Breast epithelium (tissue), 4 donors: ENCODE results near the gene MAML3. TPM values are rescaled to one million over a fixed set of nuclear protein-coding genes. Genes with fewer than 3 reads are reported as not detected.

Source experiments
- DNase-seq, 2 donors: peaks; one replicate each; pipeline ENCODE4 v3.0.0-alpha.2; 2019; ENCODE audit warnings: low spot score in 2 of 2
- H3K27ac ChIP-seq, 2 donors: fragments of 200-600 bp; sonication (generic) in 1 of 2; one replicate each; pipeline ENCODE4 v1.5.1; 2016 to 2019; ENCODE audit warnings: mild to moderate bottlenecking in 1 of 2
- H3K27me3 ChIP-seq, 2 donors: fragments of 200-600 bp; sonication (generic) in 1 of 2; one replicate each; pipeline versions ENCODE4 v1.5.1 to v1.6.0; 2017 to 2019; ENCODE audit warnings: control low read depth in 1 of 2, mild to moderate bottlenecking in 1 of 2
- H3K36me3 ChIP-seq: fragments of 200-600 bp; one replicate; pipeline ENCODE4 v1.5.1; 2019
- H3K4me1 ChIP-seq, 2 donors: fragments of 200-600 bp; sonication (generic); one replicate each; pipeline ENCODE4 v1.5.1; 2016 to 2019; ENCODE audit warnings: control low read depth in 1 of 2
- H3K4me3 ChIP-seq, 3 donors: fragments of 200-600 bp; sonication (generic); 1 replicate in 2 of 3; 2 replicates in 1 of 3; pipeline ENCODE4 v1.5.1; 2016 to 2019; ENCODE audit warnings: mild to moderate bottlenecking in 3 of 3, moderate library complexity in 2 of 3
- H3K9me3 ChIP-seq, 2 donors: fragments of 200-600 bp; sonication (generic) in 1 of 2; one replicate each; pipeline ENCODE4 v1.5.1; 2016 to 2019; ENCODE audit warnings: control low read depth in 1 of 2
- POLR2A ChIP-seq: fragments of 450-650 bp; IDR thresholded peaks from one replicate; pipeline ENCODE4 v1.6.1; 2016; ENCODE audit warnings: antibody characterized with exemption, mild to moderate bottlenecking, moderate library complexity
- POLR2AphosphoS5 ChIP-seq, 3 donors: sonication (generic); formaldehyde crosslinking; IDR thresholded peaks; one replicate each; pipeline ENCODE4 v1.6.1; 2017; ENCODE audit warnings: antibody characterized with exemption in 3 of 3
- intact Hi-C: fragments of 100-400 bp; cut with DNase I; formaldehyde crosslinking; loops from one replicate; pipeline ENCODE4 v1.15.1; 2023; ENCODE audit warnings: low total_unique reads
- total RNA-seq, 3 donors: library from RNA; depleted of rRNA; stranded (reverse); fragments of >200 nt; gene quantifications; one replicate each; pipeline ENCODE4 v1.1.0, GENCODE V29; 2016
- TF ChIP-seq, protein P1 (sequence below), 3 donors: fragments of 450-650 bp; IDR thresholded peaks; one replicate each; pipeline ENCODE4 v1.5.1; 2016 to 2017; ENCODE audit warnings: antibody characterized with exemption in 3 of 3, mild to moderate bottlenecking in 3 of 3, moderate library complexity in 3 of 3

Gene MAML3
- total RNA-seq, 3 donors from 2014 or later, result 5.0 to 16.8 (median 11.1) TPM

DNA sequence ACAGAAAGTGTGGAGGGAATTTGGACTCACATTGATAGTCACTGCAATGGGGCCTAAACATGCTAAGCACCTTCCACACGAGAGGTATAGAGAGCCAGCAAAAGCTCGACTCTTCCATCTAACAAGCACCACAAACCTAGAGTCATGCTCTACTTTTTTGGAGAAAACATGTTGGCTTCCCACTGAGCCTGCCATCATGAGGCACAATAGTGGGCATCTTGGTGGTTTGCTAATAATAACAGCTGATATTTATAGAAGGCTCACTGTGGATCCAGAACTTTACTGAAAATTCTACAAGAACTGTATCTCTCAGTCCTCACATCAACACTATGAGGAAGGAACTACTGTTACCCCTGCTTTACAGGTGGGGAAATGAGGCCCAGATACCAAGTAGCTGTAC is 26.6 kb downstream of the MAML3 start:
- Histone ChIP-seq H3K4me1 (no peaks in the 10 kb centered on the region), H3K4me3 (no peak overlapping the region), H3K9me3 (no peaks in the 10 kb centered on the region), H3K27me3 (no peaks in the 10 kb centered on the region), H3K27ac (no peak overlapping the region), H3K36me3 (no peaks in the 10 kb centered on the region)
- DNase-seq, result no peak
- TF ChIP-seq, protein P1, sequence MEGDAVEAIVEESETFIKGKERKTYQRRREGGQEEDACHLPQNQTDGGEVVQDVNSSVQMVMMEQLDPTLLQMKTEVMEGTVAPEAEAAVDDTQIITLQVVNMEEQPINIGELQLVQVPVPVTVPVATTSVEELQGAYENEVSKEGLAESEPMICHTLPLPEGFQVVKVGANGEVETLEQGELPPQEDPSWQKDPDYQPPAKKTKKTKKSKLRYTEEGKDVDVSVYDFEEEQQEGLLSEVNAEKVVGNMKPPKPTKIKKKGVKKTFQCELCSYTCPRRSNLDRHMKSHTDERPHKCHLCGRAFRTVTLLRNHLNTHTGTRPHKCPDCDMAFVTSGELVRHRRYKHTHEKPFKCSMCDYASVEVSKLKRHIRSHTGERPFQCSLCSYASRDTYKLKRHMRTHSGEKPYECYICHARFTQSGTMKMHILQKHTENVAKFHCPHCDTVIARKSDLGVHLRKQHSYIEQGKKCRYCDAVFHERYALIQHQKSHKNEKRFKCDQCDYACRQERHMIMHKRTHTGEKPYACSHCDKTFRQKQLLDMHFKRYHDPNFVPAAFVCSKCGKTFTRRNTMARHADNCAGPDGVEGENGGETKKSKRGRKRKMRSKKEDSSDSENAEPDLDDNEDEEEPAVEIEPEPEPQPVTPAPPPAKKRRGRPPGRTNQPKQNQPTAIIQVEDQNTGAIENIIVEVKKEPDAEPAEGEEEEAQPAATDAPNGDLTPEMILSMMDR (IDR thresholded peaks at IDR 0.05), result no peak
- no peak for TF ChIP-seq POLR2AphosphoS5 (IDR thresholded peaks at IDR 0.05)
- TF ChIP-seq POLR2A, result no peak
- intact Hi-C loops, result no loop called here

DNA sequence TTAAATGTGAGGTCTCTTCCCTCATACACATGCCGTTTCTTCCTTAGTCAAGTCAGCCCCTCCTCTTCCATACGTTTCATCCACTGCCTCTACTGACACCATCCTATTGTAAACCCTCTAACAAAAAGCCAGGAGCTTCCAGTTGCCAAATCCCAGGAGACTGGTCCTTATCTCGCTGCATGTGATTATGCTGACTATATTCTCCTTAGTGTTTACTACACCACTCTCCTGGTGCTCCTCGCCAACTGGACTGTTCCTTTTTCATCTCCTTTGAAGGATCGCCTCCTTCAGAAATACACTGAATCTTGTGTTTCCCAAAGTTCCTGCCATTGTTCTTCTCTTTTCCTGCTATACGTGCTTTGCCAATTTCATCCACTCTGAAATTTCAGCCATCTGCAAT is 27.7 kb downstream of the MAML3 start:
- H3K4me1 ChIP-seq, result no peaks in the 10 kb centered on the region
- TF ChIP-seq, protein P1 (IDR thresholded peaks at IDR 0.05), result no peak
- TF ChIP-seq POLR2AphosphoS5 (IDR thresholded peaks at IDR 0.05), result no peak
- no peak for TF ChIP-seq POLR2A
- H3K27ac ChIP-seq, result no peak overlapping the region
- intact Hi-C loops, result no loop called here
- H3K36me3 ChIP-seq, result no peaks in the 10 kb centered on the region
- DNase-seq, result no peak
- no peaks in the 10 kb centered on the region for H3K9me3 ChIP-seq
- H3K27me3 ChIP-seq, result no peaks in the 10 kb centered on the region
- no peak overlapping the region for H3K4me3 ChIP-seq

DNA sequence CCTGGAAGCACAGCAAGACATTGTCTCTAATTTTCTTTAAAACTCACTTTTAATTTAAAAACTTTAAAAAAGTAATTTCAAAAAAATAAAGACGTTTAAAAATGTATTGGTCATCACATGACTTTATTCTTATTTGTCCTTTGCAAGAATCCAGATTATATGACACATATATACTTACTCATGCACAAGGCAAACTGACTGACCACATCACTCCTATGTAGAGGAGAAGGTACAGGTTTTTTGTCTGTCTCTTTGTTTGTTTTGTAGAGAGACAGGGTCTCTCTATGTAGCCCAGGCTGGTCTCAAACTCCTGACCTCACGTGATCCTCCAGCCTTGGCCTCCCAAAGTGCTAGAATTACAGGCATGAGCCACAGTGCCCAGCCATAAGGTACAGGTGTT is 28.6 kb downstream of the MAML3 start:
- H3K27me3 ChIP-seq, result no peaks in the 10 kb centered on the region
- H3K4me3 ChIP-seq, result no peak overlapping the region
- no peak overlapping the region for H3K27ac ChIP-seq
- no peaks in the 10 kb centered on the region for H3K36me3 ChIP-seq
- intact Hi-C loops, result no loop called here
- TF ChIP-seq, protein P1 (IDR thresholded peaks at IDR 0.05), result no peak
- no peak for TF ChIP-seq POLR2A
- no peak for TF ChIP-seq POLR2AphosphoS5 (IDR thresholded peaks at IDR 0.05)
- H3K4me1 ChIP-seq, result no peaks in the 10 kb centered on the region
- no peak for DNase-seq
- no peaks in the 10 kb centered on the region for H3K9me3 ChIP-seq

DNA sequence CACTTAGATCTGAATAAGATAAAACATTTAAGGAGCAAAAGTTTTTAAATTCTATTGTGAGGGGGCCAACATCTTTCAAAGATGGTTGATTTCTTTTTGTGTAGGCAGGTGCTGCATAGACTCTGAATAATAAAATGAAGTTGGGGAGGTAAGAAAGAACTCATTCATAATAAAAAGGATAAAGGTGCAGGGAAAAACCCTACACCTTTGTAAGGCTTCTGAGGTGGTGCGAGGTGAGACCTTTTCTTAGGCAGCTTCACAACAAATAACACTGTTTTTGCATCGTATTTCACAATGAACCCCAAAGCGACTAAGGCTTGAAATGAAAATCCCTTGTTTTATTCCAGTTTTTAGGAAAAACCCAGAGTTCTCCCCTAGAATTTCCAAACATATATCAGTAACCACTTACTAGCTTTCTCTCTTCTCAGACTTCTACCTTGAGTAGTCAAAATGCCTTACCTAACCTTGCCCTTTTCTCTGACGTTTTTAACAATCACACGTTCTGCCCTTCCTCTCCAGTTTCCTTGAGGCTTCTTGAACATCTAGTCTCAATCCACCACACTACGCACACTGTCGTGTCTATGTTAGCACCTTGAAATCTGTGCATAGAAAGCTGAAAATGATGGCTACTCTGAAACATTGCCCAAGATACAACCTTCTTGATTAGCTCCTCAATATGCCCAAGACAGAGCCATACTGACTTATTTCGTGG is 30.2 kb downstream of the MAML3 start:
- Histone ChIP-seq H3K27me3 (no peaks in the 10 kb centered on the region), H3K9me3 (no peaks in the 10 kb centered on the region), H3K36me3 (no peaks in the 10 kb centered on the region), H3K4me3 (no peak overlapping the region), H3K4me1 (no peaks in the 10 kb centered on the region), H3K27ac (no peak overlapping the region)
- intact Hi-C loops, result no loop called here
- no peak for DNase-seq
- TF ChIP-seq, protein P1 (IDR thresholded peaks at IDR 0.05), result no peak
- TF ChIP-seq POLR2AphosphoS5 (IDR thresholded peaks at IDR 0.05) (no peak), POLR2A (no peak)

DNA sequence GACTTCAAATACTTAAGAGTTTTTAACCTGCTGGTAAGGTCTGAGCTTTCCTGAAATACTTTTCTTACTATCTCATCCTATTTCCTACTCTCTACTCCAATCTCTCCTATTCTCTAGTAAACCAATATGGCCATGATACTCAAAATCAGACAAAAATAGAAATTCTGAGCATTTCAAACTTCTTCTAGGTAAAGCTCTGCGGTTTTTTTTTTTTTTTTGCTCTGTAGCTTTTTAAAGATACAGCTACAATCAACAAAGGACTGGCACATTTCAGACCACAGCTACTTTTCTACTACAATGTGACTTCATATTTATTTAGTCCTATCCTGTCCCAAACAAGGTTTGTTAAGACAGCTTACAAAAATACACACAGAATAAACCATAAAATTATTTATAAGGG is 31.1 kb downstream of the MAML3 start:
- Histone ChIP-seq H3K4me3 (no peak overlapping the region), H3K36me3 (no peaks in the 10 kb centered on the region), H3K27me3 (no peaks in the 10 kb centered on the region), H3K4me1 (no peaks in the 10 kb centered on the region), H3K9me3 (no peaks in the 10 kb centered on the region), H3K27ac (no peak overlapping the region)
- TF ChIP-seq POLR2AphosphoS5 (IDR thresholded peaks at IDR 0.05) (no peak), POLR2A (no peak)
- TF ChIP-seq, protein P1 (IDR thresholded peaks at IDR 0.05), result no peak
- DNase-seq, result no peak
- intact Hi-C loops, result no loop called here
